GM19240 (cell line): ENCODE measurements around the gene TRNAU1AP.
"Not testable (repeated sequence)": the region's sequence is repeated elsewhere in the genome, so short reads cannot be mapped to it uniquely, and the experiment has no call there.

Experiments
- DNase-seq: peaks from one replicate; pipeline ENCODE4 v3.0.0; 2011; ENCODE audit warnings: low spot score; ENCODE audit not compliant: insufficient read length

Gene TRNAU1AP

DNA sequence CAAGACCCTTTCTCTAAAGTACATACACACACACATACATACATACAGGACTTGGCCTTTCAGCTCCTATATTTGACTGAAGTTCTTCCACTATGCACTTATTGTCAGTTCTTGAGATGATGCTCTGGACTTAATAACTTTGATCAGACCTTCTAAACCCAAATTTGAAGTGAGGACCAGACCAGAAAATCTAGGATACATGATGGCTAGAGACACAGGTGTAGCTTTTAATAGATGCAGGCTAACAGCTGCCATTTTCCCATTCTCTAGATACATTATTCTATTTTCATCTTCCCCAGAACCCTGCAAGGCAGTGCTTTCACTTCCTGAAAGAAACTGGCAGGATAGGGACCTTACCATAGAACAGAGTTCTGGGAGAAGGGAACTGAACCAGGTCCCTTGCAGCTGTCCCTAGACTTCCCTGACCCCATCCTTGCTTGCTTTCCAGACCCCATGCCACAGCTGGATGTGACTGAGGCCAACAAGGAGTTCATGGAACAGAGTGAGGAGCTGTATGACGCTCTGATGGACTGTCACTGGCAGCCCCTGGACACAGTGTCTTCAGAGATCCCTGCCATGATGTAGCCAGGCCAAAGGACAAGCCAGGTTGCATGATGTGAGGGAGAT is 24.3 kb downstream of the TRNAU1AP start:
- DNase-seq, result no peak

DNA sequence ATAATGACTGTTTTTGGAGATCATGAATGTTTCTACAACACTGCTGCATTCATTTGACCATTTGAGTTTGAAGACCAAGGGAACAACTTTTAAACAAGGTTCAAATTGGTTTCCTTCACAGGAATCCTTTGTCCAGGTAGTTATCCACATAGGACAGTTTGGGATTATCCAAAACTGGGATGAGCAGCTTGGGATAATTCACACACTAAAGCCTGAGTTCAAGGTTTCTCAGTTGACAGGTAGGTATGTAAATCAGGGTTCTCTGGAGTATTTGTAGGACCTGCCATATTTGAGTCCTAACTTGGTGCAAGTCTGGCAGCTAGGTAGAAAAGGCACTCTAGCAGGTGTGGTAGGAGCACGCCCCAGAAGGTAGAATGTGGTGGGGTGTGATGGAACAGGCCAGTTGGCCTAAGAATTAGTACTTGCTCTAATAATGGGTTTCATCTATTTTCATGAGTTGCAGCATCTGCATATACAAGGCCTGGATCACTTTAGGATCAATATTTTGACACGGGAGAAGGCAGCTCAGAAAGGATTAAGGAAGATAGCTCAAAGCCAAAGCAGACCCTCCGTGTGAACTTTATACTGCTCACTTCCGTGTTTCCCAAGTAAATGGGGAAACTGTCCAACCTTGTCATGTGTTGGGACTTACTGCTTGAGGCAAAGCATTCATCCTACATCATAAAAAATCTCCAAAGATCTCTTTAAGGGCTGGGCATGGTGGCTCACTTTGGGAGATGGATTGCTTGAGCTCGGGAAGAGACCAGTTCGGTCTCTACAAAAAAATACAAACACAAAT is 25.1 kb downstream of the TRNAU1AP start:
- no peak for DNase-seq

- no peak for DNase-seq
Measured at GRCh38 chr1:28578696-28579218, 25.9 kb downstream of the TRNAU1AP start.

- no peak for DNase-seq
Measured at GRCh38 chr1:28579401-28579800, 26.5 kb downstream of the TRNAU1AP start.

DNA sequence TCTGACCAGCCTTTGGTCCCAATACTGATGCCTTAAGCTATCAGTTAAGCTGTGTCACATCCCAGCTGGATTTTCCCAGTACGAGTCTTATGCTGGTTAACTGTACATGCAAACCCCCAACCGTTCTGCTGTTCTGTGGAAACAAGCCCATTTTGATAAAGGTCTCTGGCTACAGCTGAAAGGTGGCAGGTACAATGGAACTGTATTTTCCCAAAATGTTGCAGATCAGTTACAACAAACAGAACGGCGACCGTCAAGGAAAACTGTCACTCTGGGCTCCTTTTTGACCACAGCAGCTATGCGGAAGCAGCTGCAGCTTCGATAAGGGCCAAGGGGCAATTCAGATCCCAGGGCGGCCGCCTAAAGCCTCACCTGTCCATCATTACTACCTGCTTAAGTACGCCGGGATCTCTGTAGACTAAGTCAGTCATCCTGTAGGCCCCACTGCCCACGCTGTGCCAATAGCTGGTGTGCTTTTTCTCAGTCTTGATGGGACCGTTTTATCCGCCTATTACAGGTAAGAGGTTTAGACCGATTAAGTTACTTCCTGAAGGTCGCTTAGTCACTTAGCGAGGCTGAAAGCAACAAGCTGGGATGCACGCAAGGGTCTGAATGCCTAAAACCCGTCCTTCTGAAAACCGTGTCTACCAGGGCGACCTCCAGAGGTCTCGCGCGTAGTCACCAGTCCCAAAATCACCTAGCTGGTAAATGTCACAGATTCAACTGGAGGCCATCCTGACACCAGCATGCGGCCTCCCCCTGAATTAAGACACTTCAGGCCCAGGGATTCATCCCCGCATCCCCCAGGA is 28.0 kb downstream of the TRNAU1AP start:
- no peak for DNase-seq

- DNase-seq, result peak; percentile 76
Measured at GRCh38 chr1:28581531-28582247, 28.8 kb downstream of the TRNAU1AP start.

DNA sequence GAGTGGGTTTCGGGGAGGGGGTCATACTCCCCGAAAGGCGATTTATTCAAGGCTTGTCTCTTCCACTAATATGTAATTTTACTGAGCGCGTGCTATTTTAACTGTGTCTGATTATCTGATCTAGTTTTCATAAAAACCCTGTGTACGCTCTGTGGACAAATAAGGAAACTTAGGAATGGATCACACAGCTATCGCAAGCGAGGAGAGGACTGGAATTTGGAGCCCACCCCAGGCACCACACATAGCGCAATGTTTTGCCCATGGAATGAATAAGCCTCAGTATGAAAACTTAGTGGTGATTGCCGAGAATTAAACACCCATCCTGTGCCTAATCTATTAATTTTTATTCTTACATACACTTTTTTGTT is 29.3 kb downstream of the TRNAU1AP start:
- DNase-seq, result no peak

- not testable (repeated sequence) for DNase-seq
Measured at GRCh38 chr1:28586585-28587391, 33.9 kb downstream of the TRNAU1AP start.

DNA sequence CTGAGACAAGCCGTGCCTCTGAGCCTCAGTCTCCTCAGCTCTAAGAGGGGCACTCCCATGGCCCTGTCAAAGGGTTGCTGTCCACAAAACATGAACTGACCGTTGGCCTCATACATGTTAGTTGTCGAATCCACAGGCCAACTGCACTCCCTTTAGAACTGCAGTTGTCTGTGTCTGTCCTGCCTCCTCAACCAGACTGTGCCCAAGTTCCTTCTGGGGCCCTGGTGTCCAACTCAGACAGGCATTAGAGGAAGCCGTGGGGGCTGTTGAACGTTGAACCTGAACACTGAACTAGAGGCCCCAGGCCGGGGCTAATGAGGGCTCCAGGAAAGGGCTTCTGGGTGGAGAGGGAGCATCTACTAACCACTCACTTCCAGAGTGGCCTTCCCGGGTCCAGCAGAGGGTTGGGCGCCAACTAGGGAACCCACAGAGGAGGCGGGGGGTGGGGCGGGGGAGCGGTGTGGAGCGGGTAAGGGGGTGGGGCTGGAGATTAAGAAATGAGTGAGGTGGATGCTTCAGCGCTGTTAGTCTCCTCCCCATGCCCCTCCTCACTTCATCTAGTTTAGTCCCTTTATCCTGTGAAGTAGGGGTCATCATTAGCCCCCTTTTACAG is 38.9 kb downstream of the TRNAU1AP start, which contains the start of gene RAB42:
Gene RAB42 (plus strand): TSS at position 558 of the 613 bp plus-strand sequence. CDS start 247 bp downstream, outside the sequence.
- DNase-seq, result no peak

GRCh38 chr1:28592321-28593071 is 39.6 kb downstream of the TRNAU1AP start:
- DNase-seq, result no peak

DNA sequence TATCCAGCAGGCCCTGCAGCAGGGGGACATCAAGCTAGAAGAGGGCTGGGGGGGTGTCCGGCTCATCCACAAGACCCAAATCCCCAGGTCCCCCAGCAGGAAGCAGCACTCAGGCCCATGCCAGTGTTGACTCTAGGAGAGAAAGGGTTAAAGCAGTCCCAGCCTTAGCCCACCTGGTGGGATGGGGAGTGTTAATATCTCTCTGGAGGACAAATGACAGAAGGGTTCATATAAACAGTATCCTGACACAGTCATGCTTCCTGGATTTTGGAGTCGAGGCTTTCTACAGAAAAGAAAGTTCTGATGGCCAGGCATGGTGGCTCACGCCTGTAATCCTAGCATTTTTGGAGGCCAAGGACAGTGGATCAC is 41.1 kb downstream of the TRNAU1AP start:
- DNase-seq, result not testable (repeated sequence)

GRCh38 chr1:28594686-28595411 is 42.0 kb downstream of the TRNAU1AP start:
- DNase-seq, result not testable (repeated sequence)

- DNase-seq, result no peak
Measured at GRCh38 chr1:28595412-28596191, 42.7 kb downstream of the TRNAU1AP start.

DNA sequence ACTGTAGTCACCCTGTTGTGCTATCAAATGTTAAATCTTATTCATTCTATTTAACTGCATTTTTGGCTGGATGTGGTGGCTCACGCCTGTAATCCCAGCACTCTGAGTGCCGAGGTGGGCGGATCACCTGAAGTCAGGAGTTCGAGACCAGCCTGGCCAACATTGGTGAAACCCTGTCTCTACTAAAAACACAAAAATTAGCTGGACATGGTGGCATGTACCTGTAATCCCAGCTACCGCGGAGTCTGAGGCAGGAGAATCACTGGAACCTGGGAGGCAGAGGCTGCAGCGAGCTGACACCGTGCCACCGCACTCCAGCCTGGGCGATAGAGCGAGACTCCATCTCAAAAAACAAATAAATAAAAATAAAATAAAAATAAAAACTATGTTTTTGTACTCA is 43.4 kb downstream of the TRNAU1AP start:
- DNase-seq, result not testable (repeated sequence)

DNA sequence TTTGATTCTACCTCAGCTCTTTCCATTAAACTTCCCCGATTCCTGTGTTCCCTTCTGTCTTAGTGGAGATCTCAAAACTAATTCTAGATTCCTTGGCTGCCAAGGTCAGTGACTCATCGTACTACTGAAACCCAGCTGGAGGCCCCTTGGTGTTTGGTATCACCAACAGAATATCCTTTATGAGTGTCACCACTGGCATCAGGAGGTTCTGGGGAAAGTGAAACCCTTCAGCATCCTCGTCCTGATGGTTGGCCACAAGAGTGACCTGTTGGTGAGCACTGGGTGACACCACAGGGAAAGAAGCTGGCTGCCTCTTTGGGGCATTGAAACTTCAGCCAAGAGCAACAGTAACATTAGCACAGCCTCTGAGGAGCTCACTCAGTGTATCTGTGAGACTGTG is 48.8 kb downstream of the TRNAU1AP start:
- DNase-seq, result no peak

DNA sequence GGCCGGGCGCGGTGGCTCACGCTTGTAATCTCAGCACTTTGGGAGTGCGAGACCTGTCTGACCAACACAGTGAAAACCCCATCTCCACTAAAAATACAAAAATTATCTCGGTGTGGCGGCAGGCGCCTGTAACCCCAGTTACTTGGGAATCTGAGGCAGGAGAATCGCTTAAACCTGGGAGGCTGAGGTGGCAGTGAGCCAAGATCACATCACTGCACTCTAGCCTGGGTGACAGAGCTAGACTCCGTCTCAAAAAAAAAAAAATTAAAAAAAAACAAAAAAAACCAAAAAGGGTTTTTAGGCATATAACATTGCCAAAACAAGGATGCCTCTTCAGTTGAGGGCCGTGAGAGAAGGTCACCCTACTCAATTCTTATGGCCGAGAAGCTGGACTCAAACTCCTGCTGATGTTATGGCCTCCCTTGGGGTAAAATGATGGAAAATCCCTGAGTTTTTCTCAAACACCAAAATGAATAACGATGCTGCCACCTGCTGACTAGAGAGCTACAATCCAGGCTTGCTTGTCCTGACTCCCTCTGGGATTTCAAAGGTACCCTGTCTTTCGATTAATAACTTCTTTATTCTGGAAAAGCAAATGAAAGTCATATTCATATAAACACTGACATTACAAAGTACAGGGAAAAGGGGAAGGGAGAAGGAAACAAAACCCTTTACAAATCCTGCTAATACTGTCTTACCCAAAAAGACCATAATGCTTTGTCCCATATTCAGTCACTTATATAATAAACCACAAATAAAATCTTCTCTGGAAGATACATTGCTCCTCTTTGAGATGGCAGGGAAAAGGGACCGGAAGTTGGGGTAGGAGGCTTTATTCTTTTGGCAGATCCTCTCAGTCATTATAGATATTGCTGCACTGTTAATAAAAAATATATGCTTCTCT is 49.9 kb downstream of the TRNAU1AP start:
- no peak for DNase-seq

DNA sequence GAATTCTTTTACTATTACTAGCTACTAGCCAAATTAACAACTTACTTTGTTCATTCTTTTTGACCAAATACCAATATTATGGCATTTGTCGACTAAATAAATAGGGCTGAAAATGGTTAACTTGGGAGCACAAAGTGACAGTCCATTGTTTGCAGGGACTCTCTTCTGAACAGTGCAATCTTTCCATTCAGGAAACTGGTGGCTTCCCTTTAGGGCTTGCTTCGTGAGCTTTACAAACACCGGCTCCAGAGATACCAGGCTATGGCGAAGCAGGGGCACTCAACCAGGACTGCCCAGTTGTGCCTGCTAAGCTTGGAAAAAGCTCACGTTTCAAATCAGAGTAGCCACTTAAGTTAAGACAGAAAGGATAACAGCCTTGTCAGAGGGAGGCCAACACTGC is 51.5 kb downstream of the TRNAU1AP start:
- DNase-seq, result no peak
